ENCODE data around the gene TMEM200A. TPM values are rescaled to one million over a fixed set of nuclear protein-coding genes. Genes with fewer than 3 reads are reported as not detected.

The TMEM200A gene
- total and polyA plus RNA-seq, 11 donors, result 0.15 to 1.9 (median 0.42) TPM; not detected in 6

GRCh38 chr6:130369831-130370230, 4.0 kb downstream of the TMEM200A start:
- H3K27ac ChIP-seq, result no peak overlapping the region
- no peak overlapping the region for H3K4me3 ChIP-seq
- no peaks in the 10 kb centered on the region for H3K36me3 ChIP-seq
- TF ChIP-seq CTCF (IDR thresholded peaks at IDR 0.05) (no peak), POLR2A (IDR thresholded peaks at IDR 0.05) (no peak)
- peaks cover 0 to 19% (median 7%) of the 10 kb centered on the region in 12 donors for H3K4me1 ChIP-seq
- H3K27me3 ChIP-seq, result peaks cover 5 to 55% (median 34%) of the 10 kb centered on the region in 9 donors
- intact Hi-C loops (cut with DNase I), result loop anchor here in 2 of 10 donors (5.0 to 10.0 kb wide), 2 partner anchors 305 to 327 kb away; no protein-coding TSS in a partner anchor
- H3K9me3 ChIP-seq, result no peaks in the 10 kb centered on the region
- WGBS, 4 donors, result 89 to 93% (median 92%) methylated on average over 1 of the region's 1 CpG
- DNase-seq (no peak), ATAC-seq (no peak)

DNA sequence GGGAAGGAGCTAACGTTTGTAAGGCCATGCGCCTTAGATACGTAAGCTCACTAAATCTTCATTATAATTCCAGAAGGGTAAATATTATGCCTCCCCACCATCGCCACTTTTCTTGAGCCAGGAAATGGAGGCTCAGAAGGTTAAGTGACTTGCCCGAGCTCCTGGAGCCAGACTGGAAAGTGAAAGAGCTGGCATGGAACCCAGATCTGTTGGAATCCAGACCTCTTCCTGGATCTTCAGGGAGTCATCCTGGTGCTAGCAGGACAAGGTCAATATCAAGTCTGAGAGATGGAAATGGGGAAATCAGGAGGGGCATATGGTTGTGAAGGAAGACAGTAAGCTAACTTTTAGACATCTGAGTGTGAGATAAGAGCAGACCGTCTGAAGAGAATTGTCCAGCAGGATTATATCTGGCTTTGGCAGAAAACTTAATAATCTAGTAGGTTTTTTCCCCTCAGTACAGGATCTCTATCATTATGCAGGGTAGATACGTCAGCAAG, 6.2 kb downstream of the TMEM200A start:
- intact Hi-C loops (cut with DNase I), result no loop called here
- Histone ChIP-seq H3K36me3 (no peaks in the 10 kb centered on the region), H3K4me3 (no peak overlapping the region), H3K9me3 (no peaks in the 10 kb centered on the region), H3K27ac (no peak overlapping the region), H3K27me3 (peaks cover 0 to 33% (median 17%) of the 10 kb centered on the region in 9 donors), H3K4me1 (no peaks in the 10 kb centered on the region)
- ATAC-seq (no peak), DNase-seq (no peak)
- 61 to 64% (median 63%) methylated on average over 7 of the region's 7 CpGs for WGBS, 4 donors
- TF ChIP-seq POLR2A (IDR thresholded peaks at IDR 0.05), result no peak
- TF ChIP-seq CTCF (IDR thresholded peaks at IDR 0.05), result no peak

DNA sequence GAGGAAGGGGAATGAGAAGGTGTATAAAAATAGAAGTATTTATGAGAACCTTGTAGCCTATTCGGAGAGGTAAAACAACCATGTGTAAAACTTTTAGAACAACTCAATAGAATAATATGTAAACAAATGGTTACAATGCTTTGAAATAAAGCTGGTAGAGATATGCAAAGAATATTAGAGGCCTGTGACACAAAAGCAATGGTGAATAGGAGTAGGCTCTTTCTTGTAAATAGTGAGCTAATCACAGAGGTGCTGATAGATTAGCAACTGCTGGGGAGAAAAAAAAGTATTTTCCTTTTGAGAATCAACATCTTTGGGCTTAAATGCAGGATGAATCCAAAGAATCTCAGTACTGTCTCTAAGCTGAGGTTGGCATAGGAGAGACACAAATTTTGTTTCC, 7.0 kb downstream of the TMEM200A start:
- intact Hi-C loops (cut with DNase I), result no loop called here
- no peak for TF ChIP-seq CTCF (IDR thresholded peaks at IDR 0.05)
- Histone ChIP-seq H3K27ac (no peak overlapping the region), H3K4me1 (no peaks in the 10 kb centered on the region), H3K4me3 (no peak overlapping the region), H3K9me3 (no peaks in the 10 kb centered on the region), H3K27me3 (peaks cover 0 to 25% (median 13%) of the 10 kb centered on the region in 9 donors), H3K36me3 (no peaks in the 10 kb centered on the region)
- DNase-seq (no peak), ATAC-seq (no peak)
- WGBS, 4 donors, result 92 to 93% (median 92%) methylated on average over 1 of the region's 1 CpG

DNA sequence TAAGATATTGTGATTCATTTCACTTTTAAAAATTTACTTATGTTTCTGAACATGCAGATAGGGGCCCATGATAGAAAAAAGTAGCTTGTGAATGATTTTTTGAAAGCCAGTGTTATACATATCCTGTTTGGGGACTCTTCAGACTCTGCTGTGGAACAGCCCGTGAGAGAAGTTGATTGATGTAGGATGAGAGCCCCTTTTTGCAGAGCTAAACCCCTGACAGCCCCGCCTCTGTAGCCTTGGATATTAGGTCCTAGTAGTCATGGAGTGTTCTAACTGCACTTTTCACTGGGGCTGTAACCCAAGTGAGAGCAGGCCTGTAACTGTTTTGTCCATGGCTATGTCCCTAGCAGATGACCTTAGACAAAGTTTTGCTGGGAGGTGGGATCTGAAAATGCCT, 8.2 kb downstream of the TMEM200A start:
- intact Hi-C loops (cut with DNase I), result no loop called here
- H3K4me1 ChIP-seq, result no peaks in the 10 kb centered on the region
- WGBS, 4 donors, result 34 to 68% (median 56%) methylated on average over 2 of the region's 2 CpGs
- no peak for DNase-seq
- no peak overlapping the region for H3K4me3 ChIP-seq
- H3K27me3 ChIP-seq, result peaks cover 0 to 13% (median 1%) of the 10 kb centered on the region in 9 donors
- no peak for ATAC-seq
- no peaks in the 10 kb centered on the region for H3K36me3 ChIP-seq
- no peaks in the 10 kb centered on the region for H3K9me3 ChIP-seq
- H3K27ac ChIP-seq, result no peak overlapping the region
- TF ChIP-seq POLR2A (IDR thresholded peaks at IDR 0.05) (no peak), CTCF (IDR thresholded peaks at IDR 0.05) (no peak)
